HEK293 (cell line): ENCODE results near the gene GLB1L.
A peak's percentile ranks its signal among the peaks of the same experiment; 100 is the strongest.

Source experiments
- CTCF ChIA-PET: fragments of 350-600 bp; formaldehyde crosslinking; extraction: SDS; loops from one replicate; lab custom pipeline; 2021; ENCODE audit warnings: antibody characterized with exemption; lab: Yijun Ruan, JAX
- POLR2A ChIA-PET: fragments of 300-600 bp; formaldehyde crosslinking; extraction: SDS; loops from one replicate; lab custom pipeline; 2020; ENCODE audit warnings: antibody characterized with exemption, inconsistent platforms; lab: Yijun Ruan, JAX
- H3K27ac ChIP-seq: fragments of 200-500 bp; sonication (Bioruptor generic); 2 replicates; pipeline ENCODE4 v1.5.1; 2014; ENCODE audit warnings: low read depth, low read length, control low read depth, inconsistent platforms; ENCODE audit errors: extremely low read depth
- H3K36me3 ChIP-seq, 2 experiments: fragments of 200-500 bp in 1 of 2; sonication (Bioruptor generic) in 1 of 2; 1 replicate in 1 of 2; 2 replicates in 1 of 2; pipeline ENCODE4 v1.5.1; 2014 to 2017; ENCODE audit warnings: inconsistent platforms in 2 of 2, low read length in 2 of 2; ENCODE audit not compliant: control insufficient read depth in 2 of 2, insufficient read depth in 1 of 2
- H3K4me1 ChIP-seq: fragments of 200-500 bp; sonication (Bioruptor generic); 2 replicates; pipeline ENCODE4 v1.5.1; 2014; ENCODE audit warnings: mild to moderate bottlenecking, low read length, inconsistent platforms; ENCODE audit not compliant: control insufficient read depth, insufficient read depth
- H3K4me3 ChIP-seq: 2 replicates; pipeline ENCODE4 v1.5.1; 2011; ENCODE audit warnings: low read depth, mild to moderate bottlenecking, control low read depth, low read length, moderate library complexity
- H3K9me3 ChIP-seq: fragments of 200-500 bp; sonication (Bioruptor generic); 2 replicates; pipeline ENCODE4 v1.5.1; 2014; ENCODE audit warnings: low read depth, low read length, inconsistent platforms; ENCODE audit not compliant: control insufficient read depth, insufficient read depth
- PRDM1 ChIP-seq: fragments of 450-650 bp; formaldehyde crosslinking; IDR thresholded peaks from 2 replicates; pipeline ENCODE4; 2016; ENCODE audit warnings: missing biosample characterization, missing genetic modification characterization
- PRDM10 ChIP-seq: fragments of 450-650 bp; formaldehyde crosslinking; IDR thresholded peaks from 2 replicates; pipeline ENCODE4 v1.5.1; 2016; ENCODE audit warnings: missing biosample characterization, missing genetic modification characterization
- SP3 ChIP-seq: fragments of 450-650 bp; formaldehyde crosslinking; IDR thresholded peaks from 2 replicates; pipeline ENCODE4 v1.5.1; 2016; ENCODE audit warnings: missing biosample characterization, missing genetic modification characterization
- WT1 ChIP-seq: fragments of 450-650 bp; formaldehyde crosslinking; IDR thresholded peaks from 2 replicates; pipeline ENCODE4 v1.5.1; 2016; ENCODE audit warnings: missing biosample characterization, missing genetic modification characterization
- YY2 ChIP-seq: fragments of 450-650 bp; formaldehyde crosslinking; IDR thresholded peaks from 2 replicates; pipeline ENCODE4 v1.5.1; 2016; ENCODE audit warnings: missing biosample characterization, missing genetic modification characterization
- ZBTB10 ChIP-seq: fragments of 450-650 bp; formaldehyde crosslinking; IDR thresholded peaks from 2 replicates; pipeline ENCODE4 v1.5.1; 2016; ENCODE audit warnings: missing biosample characterization, missing genetic modification characterization
- ZBTB26 ChIP-seq: fragments of 450-650 bp; formaldehyde crosslinking; optimal IDR thresholded peaks from 2 replicates; pipeline ENCODE3; 2016; ENCODE audit warnings: missing biosample characterization, mild to moderate bottlenecking, missing genetic modification characterization
- ZNF10 ChIP-seq: fragments of 450-650 bp; formaldehyde crosslinking; IDR thresholded peaks from 2 replicates; pipeline ENCODE4 v1.5.1; 2017; ENCODE audit warnings: missing biosample characterization, missing genetic modification characterization
- ZNF214 ChIP-seq: fragments of 450-650 bp; formaldehyde crosslinking; IDR thresholded peaks from 2 replicates; pipeline ENCODE4 v1.5.1; 2017; ENCODE audit warnings: missing biosample characterization, mild to moderate bottlenecking, missing genetic modification characterization, borderline replicate concordance
- ZNF311 ChIP-seq: fragments of 450-650 bp; formaldehyde crosslinking; IDR thresholded peaks from 2 replicates; pipeline ENCODE4 v1.5.1; 2017; ENCODE audit warnings: missing biosample characterization, missing genetic modification characterization, borderline replicate concordance
- ZNF426 ChIP-seq: fragments of 450-650 bp; formaldehyde crosslinking; IDR thresholded peaks from 2 replicates; pipeline ENCODE4 v1.5.1; 2017; ENCODE audit warnings: missing biosample characterization, missing genetic modification characterization, mild to moderate bottlenecking, inconsistent platforms, moderate library complexity
- ZNF629 ChIP-seq: fragments of 450-650 bp; formaldehyde crosslinking; IDR thresholded peaks from 2 replicates; pipeline ENCODE4 v1.5.1; 2017; ENCODE audit warnings: missing biosample characterization, missing genetic modification characterization
- ZSCAN4 ChIP-seq: fragments of 450-650 bp; formaldehyde crosslinking; IDR thresholded peaks from 2 replicates; pipeline ENCODE4 v1.5.1; 2017; ENCODE audit warnings: missing biosample characterization, missing genetic modification characterization
- ZSCAN5A ChIP-seq: fragments of 450-650 bp; formaldehyde crosslinking; IDR thresholded peaks from 2 replicates; pipeline ENCODE4 v1.5.1; 2016; ENCODE audit warnings: missing biosample characterization, missing genetic modification characterization
- ZXDB ChIP-seq: fragments of 450-650 bp; formaldehyde crosslinking; IDR thresholded peaks from 2 replicates; pipeline ENCODE4 v1.5.1; 2016; ENCODE audit warnings: missing biosample characterization, missing genetic modification characterization

Gene GLB1L

GRCh38 chr2:219228911-219229304 is 16.3 kb downstream of the GLB1L start:
- CTCF ChIA-PET, result interaction anchor here (1.7 to 9.1 kb wide), 3 partner anchors 11 to 68 kb away, joined by 5 to 65 read pairs (median 8); no protein-coding TSS in a partner anchor
- peaks cover 17 to 65% of the 10 kb centered on the region in 2 experiments for H3K36me3 ChIP-seq
- H3K9me3 ChIP-seq, result no peaks in the 10 kb centered on the region
- H3K4me1 ChIP-seq, result peaks cover 4% of the 10 kb centered on the region; the same call in 1 of the 2 replicates
- peak overlapping the region; percentile 83 for H3K4me3 ChIP-seq
- peak overlapping the region; percentile 81; the same call in 1 of the 2 replicates for H3K27ac ChIP-seq
- TF ChIP-seq ZNF426 (tag by site-specific recombination) (no peak), SP3 (no peak), YY2 (no peak), ZBTB10 (tag by site-specific recombination) (0 out of 2 replicates have a peak, but pooled peaks have one; percentile 17), ZXDB (peak; percentile 72; the same call in 1 of the 2 replicates)
- POLR2A ChIA-PET, result interaction anchor here (0.5 to 2.8 kb wide), 10 partner anchors 8 to 66 kb away, joined by 3 to 16 read pairs (median 8); partner anchors contain the start of genes ABCB6, DNAJB2, GLB1L and SLC23A3

GRCh38 chr2:219228041-219228910 is 17.0 kb downstream of the GLB1L start:
- H3K36me3 ChIP-seq, result peaks cover 17 to 65% of the 10 kb centered on the region in 2 experiments
- CTCF ChIA-PET, result interaction anchor here (0.7 to 9.1 kb wide), 4 partner anchors 50 to 72 kb away, joined by 3 to 65 read pairs (median 4); no protein-coding TSS in a partner anchor

More at GRCh38 chr2:219228041-219228910, 17.0 kb downstream of the GLB1L start:
- Histone ChIP-seq H3K27ac (peak overlapping the region; percentile 81; the same call in 1 of the 2 replicates), H3K4me1 (peaks cover 4% of the 10 kb centered on the region; the same call in 1 of the 2 replicates), H3K9me3 (no peaks in the 10 kb centered on the region), H3K4me3 (peak overlapping the region; percentile 83)
- TF ChIP-seq ZNF10 (tag by site-specific recombination), result no peak
- TF ChIP-seq PRDM1 (tag by site-specific recombination), result no peak
- no peak for TF ChIP-seq ZSCAN4
- TF ChIP-seq ZNF214 (tag by site-specific recombination), result no peak
- no peak for TF ChIP-seq ZNF629 (tag by site-specific recombination)
- TF ChIP-seq WT1 (tag by site-specific recombination), result no peak
- no peak for TF ChIP-seq SP3
- TF ChIP-seq ZSCAN5A (tag by site-specific recombination), result no peak
- no peak for TF ChIP-seq ZNF311 (tag by site-specific recombination)
- no peak for TF ChIP-seq ZBTB10 (tag by site-specific recombination)
- no peak for TF ChIP-seq PRDM10 (tag by site-specific recombination)
- no peak for TF ChIP-seq ZBTB26
- POLR2A ChIA-PET, result interaction anchor here (0.6 to 2.8 kb wide), 6 partner anchors 8 to 50 kb away, joined by 5 to 16 read pairs (median 6); partner anchors contain the start of genes ABCB6, GLB1L and STK16
